ENCODE results near the gene GNAQ.

- TF ChIP-seq REST (IDR thresholded peaks at IDR 0.05; ENCODE audit: low read depth) (no peak), EGR1 (IDR thresholded peaks at IDR 0.05) (no peak), NFIC (IDR thresholded peaks at IDR 0.05) (no peak), MAX (IDR thresholded peaks at IDR 0.05) (no peak)
Measured at GRCh38 chr9:77876590-77876989, 155.0 kb downstream of the GNAQ start.

Measured in Ishikawa (cell line).